Neural cell (in vitro differentiated cells): ENCODE data around the gene RASAL1. TPM values are rescaled to one million over a fixed set of nuclear protein-coding genes. Genes with fewer than 3 reads are reported as not detected.

Source experiments
- H2AFZ ChIP-seq: fragments of 200-600, 300-800 bp; sonication (generic), shearing (Covaris generic); 2 replicates; pipeline ENCODE4 v1.6.0; 2014; ENCODE audit warnings: low read depth, mild to moderate bottlenecking, antibody characterized with exemption, low read length, moderate library complexity
- H3F3A ChIP-seq: fragments of 200-600 bp; shearing (Covaris generic); 2 replicates; pipeline ENCODE4 v1.6.1; 2016; ENCODE audit warnings: mild to moderate bottlenecking, moderate library complexity, mixed read lengths, antibody characterized with exemption, low read length; ENCODE audit not compliant: insufficient read depth, poor library complexity, severe bottlenecking
- H3K27ac ChIP-seq: fragments of 200-600, 300-800 bp; sonication (generic), shearing (Covaris generic); 2 replicates; pipeline ENCODE4 v1.5.1; 2014; ENCODE audit warnings: mild to moderate bottlenecking, low read length, moderate library complexity
- H3K27me3 ChIP-seq: fragments of 300-800, 200-600 bp; sonication (generic), shearing (Covaris generic); 2 replicates; pipeline ENCODE4 v1.6.0; 2014; ENCODE audit warnings: mild to moderate bottlenecking, low read depth, low read length, moderate library complexity; ENCODE audit not compliant: insufficient read depth
- H3K36me3 ChIP-seq: fragments of 300-800, 200-600 bp; sonication (generic), shearing (Covaris generic); 2 replicates; pipeline ENCODE4 v1.5.1; 2014; ENCODE audit warnings: mild to moderate bottlenecking, antibody characterized with exemption, low read length, moderate library complexity; ENCODE audit not compliant: insufficient read depth
- H3K4me2 ChIP-seq: fragments of 300-800, 200-600 bp; sonication (generic), shearing (Covaris generic); 2 replicates; pipeline ENCODE4 v1.6.0; 2014; ENCODE audit warnings: mild to moderate bottlenecking, low read length
- H3K4me3 ChIP-seq: fragments of 300-800, 200-600 bp; sonication (generic), shearing (Covaris generic); 2 replicates; pipeline ENCODE4 v1.5.1; 2014; ENCODE audit warnings: mild to moderate bottlenecking, low read length, moderate library complexity
- H3K79me2 ChIP-seq: fragments of 200-600 bp; shearing (Covaris generic); replicated peaks from 2 replicates; pipeline ENCODE4 v1.6.0; 2014; ENCODE audit warnings: mild to moderate bottlenecking, low read length, moderate library complexity; ENCODE audit not compliant: insufficient read depth
- H3K9ac ChIP-seq: fragments of 300-800, 200-600 bp; sonication (generic), shearing (Covaris generic); 2 replicates; pipeline ENCODE4 v1.6.1; 2016; ENCODE audit warnings: mild to moderate bottlenecking, low read length, mixed read lengths
- H3K9me2 ChIP-seq: fragments of 200-600 bp; shearing (Covaris generic); 2 replicates; pipeline ENCODE4 v1.6.1; 2016; ENCODE audit warnings: mild to moderate bottlenecking, low read length, mixed read lengths; ENCODE audit not compliant: insufficient read depth
- H3K9me3 ChIP-seq: fragments of 200-600, 300-800 bp; sonication (generic), shearing (Covaris generic); 2 replicates; pipeline ENCODE4 v1.6.1; 2016; ENCODE audit warnings: mild to moderate bottlenecking, mixed run types, low read length, moderate library complexity, mixed read lengths
- H4K20me1 ChIP-seq: fragments of 200-600 bp; shearing (Covaris generic); 2 replicates; pipeline ENCODE4 v1.6.1; 2016; ENCODE audit warnings: mild to moderate bottlenecking, mixed run types; ENCODE audit not compliant: insufficient read depth
- EP300 ChIP-seq: fragments of 450-650 bp; conservative IDR thresholded peaks from 2 replicates; pipeline ENCODE4 v1.6.1; 2014; ENCODE audit warnings: antibody characterized with exemption, mild to moderate bottlenecking, moderate library complexity; ENCODE audit not compliant: poor library complexity, severe bottlenecking
- EZH2 ChIP-seq: fragments of 200-600, 300-800 bp; shearing (Covaris generic), sonication (generic); IDR thresholded peaks from 2 replicates; pipeline ENCODE4 v1.6.1; 2014; ENCODE audit warnings: antibody characterized with exemption, low read length, borderline replicate concordance, mild to moderate bottlenecking; ENCODE audit not compliant: insufficient read depth, poor library complexity, severe bottlenecking
- MXI1 ChIP-seq: fragments of 450-650 bp; conservative IDR thresholded peaks from 2 replicates; pipeline ENCODE4 v1.6.1; 2014; ENCODE audit warnings: antibody characterized with exemption, mild to moderate bottlenecking; ENCODE audit not compliant: poor library complexity, severe bottlenecking
- POLR2AphosphoS5 ChIP-seq: IDR thresholded peaks from 2 replicates; pipeline ENCODE4 v1.6.1; 2012
- RAD21 ChIP-seq: fragments of 450-650 bp; conservative IDR thresholded peaks from 2 replicates; pipeline ENCODE4 v1.6.1; 2014; ENCODE audit warnings: antibody characterized with exemption, mild to moderate bottlenecking, moderate library complexity
- SMC3 ChIP-seq: fragments of 450-650 bp; conservative IDR thresholded peaks from 2 replicates; pipeline ENCODE4 v1.6.1; 2014; ENCODE audit warnings: antibody characterized with exemption, mild to moderate bottlenecking, moderate library complexity; ENCODE audit not compliant: poor library complexity
- TAF1 ChIP-seq: IDR thresholded peaks from 2 replicates; pipeline ENCODE4 v1.6.1; 2012; ENCODE audit warnings: low read depth
- polyA plus RNA-seq: library from polyadenylated mRNA; depleted of rRNA; stranded (reverse); fragments of >200 nt; gene quantifications from 2 replicates; pipeline ENCODE4 v1.2.3, GENCODE V29; 2014
- TF ChIP-seq, protein P1 (sequence below): IDR thresholded peaks from 2 replicates; pipeline ENCODE4 v1.6.1; 2012; ENCODE audit warnings: borderline replicate concordance
- TF ChIP-seq, protein P2 (sequence below): fragments of 450-650 bp; IDR thresholded peaks from 2 replicates; pipeline ENCODE4 v1.5.1; 2014; ENCODE audit warnings: antibody characterized with exemption, mild to moderate bottlenecking, moderate library complexity; ENCODE audit not compliant: poor library complexity, severe bottlenecking

RASAL1 gene
- polyA plus RNA-seq, 1 donor from 2014 or later, result 0.15 TPM

DNA sequence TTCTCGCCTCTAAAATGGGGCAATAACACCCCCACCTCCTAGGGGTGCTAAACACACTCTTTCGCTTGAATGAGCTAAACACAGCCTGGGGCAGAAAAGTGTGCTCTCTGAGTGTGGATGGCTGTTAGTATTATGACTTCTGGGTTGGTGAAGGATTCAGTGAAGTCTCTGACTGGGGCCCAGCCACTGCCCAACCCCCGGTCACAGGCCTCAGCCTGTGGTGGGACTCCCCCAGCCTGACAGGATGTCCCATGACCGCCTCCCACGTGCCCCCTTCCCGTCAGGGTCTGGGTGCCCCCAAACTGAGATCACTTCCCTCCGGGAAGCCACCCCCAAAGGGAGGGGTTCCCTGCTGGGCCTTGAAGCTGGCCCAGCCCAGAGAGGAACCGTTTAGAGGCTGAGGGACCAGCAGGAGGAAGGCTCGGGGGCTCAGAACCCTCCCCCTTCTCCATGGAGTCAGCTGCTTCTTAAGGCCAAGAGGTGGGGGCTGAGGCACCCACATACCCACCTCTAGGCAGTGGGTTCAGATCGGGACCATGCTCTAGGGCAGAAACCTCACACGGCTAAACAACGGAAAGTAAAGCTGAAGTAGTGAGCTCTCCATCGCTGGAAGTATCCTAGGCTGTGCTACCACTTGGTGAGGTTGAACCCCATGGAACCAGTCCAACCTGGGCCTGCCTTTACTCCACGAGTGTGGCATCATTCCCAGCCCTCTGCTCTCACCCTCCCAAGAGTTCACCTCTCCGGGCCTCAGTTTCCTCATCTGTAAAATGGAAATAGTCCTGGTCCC is 65.2 kb downstream of the RASAL1 start:
- Histone ChIP-seq H3K79me2 (no peaks in the 10 kb centered on the region), H3K9ac (no peak overlapping the region), H3K9me2 (no peaks in the 10 kb centered on the region), H3K36me3 (no peaks in the 10 kb centered on the region), H3F3A (no peaks in the 10 kb centered on the region), H3K27me3 (no peaks in the 10 kb centered on the region), H3K4me3 (no peak overlapping the region), H4K20me1 (peaks cover 16% of the 10 kb centered on the region), H3K9me3 (no peaks in the 10 kb centered on the region), H3K27ac (no peak overlapping the region), H2AFZ (no peak overlapping the region), H3K4me2 (no peak overlapping the region)
- no peak for TF ChIP-seq EP300
- TF ChIP-seq, protein P1, sequence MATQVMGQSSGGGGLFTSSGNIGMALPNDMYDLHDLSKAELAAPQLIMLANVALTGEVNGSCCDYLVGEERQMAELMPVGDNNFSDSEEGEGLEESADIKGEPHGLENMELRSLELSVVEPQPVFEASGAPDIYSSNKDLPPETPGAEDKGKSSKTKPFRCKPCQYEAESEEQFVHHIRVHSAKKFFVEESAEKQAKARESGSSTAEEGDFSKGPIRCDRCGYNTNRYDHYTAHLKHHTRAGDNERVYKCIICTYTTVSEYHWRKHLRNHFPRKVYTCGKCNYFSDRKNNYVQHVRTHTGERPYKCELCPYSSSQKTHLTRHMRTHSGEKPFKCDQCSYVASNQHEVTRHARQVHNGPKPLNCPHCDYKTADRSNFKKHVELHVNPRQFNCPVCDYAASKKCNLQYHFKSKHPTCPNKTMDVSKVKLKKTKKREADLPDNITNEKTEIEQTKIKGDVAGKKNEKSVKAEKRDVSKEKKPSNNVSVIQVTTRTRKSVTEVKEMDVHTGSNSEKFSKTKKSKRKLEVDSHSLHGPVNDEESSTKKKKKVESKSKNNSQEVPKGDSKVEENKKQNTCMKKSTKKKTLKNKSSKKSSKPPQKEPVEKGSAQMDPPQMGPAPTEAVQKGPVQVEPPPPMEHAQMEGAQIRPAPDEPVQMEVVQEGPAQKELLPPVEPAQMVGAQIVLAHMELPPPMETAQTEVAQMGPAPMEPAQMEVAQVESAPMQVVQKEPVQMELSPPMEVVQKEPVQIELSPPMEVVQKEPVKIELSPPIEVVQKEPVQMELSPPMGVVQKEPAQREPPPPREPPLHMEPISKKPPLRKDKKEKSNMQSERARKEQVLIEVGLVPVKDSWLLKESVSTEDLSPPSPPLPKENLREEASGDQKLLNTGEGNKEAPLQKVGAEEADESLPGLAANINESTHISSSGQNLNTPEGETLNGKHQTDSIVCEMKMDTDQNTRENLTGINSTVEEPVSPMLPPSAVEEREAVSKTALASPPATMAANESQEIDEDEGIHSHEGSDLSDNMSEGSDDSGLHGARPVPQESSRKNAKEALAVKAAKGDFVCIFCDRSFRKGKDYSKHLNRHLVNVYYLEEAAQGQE, result no peak
- TF ChIP-seq TAF1, result no peak
- TF ChIP-seq, protein P2, sequence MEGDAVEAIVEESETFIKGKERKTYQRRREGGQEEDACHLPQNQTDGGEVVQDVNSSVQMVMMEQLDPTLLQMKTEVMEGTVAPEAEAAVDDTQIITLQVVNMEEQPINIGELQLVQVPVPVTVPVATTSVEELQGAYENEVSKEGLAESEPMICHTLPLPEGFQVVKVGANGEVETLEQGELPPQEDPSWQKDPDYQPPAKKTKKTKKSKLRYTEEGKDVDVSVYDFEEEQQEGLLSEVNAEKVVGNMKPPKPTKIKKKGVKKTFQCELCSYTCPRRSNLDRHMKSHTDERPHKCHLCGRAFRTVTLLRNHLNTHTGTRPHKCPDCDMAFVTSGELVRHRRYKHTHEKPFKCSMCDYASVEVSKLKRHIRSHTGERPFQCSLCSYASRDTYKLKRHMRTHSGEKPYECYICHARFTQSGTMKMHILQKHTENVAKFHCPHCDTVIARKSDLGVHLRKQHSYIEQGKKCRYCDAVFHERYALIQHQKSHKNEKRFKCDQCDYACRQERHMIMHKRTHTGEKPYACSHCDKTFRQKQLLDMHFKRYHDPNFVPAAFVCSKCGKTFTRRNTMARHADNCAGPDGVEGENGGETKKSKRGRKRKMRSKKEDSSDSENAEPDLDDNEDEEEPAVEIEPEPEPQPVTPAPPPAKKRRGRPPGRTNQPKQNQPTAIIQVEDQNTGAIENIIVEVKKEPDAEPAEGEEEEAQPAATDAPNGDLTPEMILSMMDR, result no peak
- no peak for TF ChIP-seq MXI1
- no peak for TF ChIP-seq EZH2
- no peak for TF ChIP-seq POLR2AphosphoS5
- TF ChIP-seq RAD21, result no peak
- TF ChIP-seq SMC3, result no peak

DNA sequence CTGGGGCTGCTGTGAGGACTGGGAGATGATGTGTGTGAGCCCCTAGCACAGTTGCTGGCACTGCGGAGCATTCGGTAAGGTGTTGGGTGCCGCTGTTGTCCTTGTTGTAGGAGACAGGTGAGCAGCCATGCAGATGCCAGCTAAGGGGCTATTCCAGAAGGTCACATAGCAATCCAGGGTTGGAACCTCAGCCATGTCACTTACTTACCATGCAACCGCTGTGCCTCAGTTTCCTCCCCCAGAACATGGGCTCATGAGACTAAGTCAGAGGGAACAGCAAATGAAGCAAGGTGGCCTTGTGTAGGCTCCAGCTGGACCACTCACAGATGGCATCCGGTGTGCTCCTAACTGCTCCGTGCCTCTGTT is 65.8 kb downstream of the RASAL1 start:
- Histone ChIP-seq H2AFZ (no peak overlapping the region), H3K4me2 (no peak overlapping the region), H3K27ac (no peak overlapping the region), H3K9me3 (no peaks in the 10 kb centered on the region), H4K20me1 (peaks cover 11% of the 10 kb centered on the region), H3K36me3 (no peaks in the 10 kb centered on the region), H3K79me2 (no peaks in the 10 kb centered on the region), H3K9ac (no peak overlapping the region), H3K4me3 (no peak overlapping the region), H3K27me3 (no peaks in the 10 kb centered on the region), H3K9me2 (no peaks in the 10 kb centered on the region), H3F3A (no peaks in the 10 kb centered on the region)
- no peak for TF ChIP-seq MXI1
- no peak for TF ChIP-seq SMC3
- no peak for TF ChIP-seq POLR2AphosphoS5
- TF ChIP-seq, protein P2, result no peak
- TF ChIP-seq EZH2, result no peak
- TF ChIP-seq EP300, result no peak
- TF ChIP-seq, protein P1, result no peak
- no peak for TF ChIP-seq RAD21
- no peak for TF ChIP-seq TAF1
